GM03348 (cell line): ENCODE results near the gene ABHD2.
"Not testable (repeated sequence)": the region's sequence is repeated elsewhere in the genome, so short reads cannot be mapped to it uniquely, and the experiment has no call there.

Experiments used
- DNase-seq: peaks from one replicate; pipeline ENCODE4 v3.0.0; 2012; ENCODE audit warnings: low spot score

ABHD2 gene

GRCh38 chr15:89121414-89121813, 33.2 kb downstream of the ABHD2 start:
- DNase-seq = no peak

GRCh38 chr15:89122505-89123180, 34.4 kb downstream of the ABHD2 start:
- DNase-seq = no peak

- DNase-seq = peak; percentile 58
These were observed 34.9 kb downstream of the ABHD2 start for GRCh38 chr15:89123181-89123525.

- no peak for DNase-seq
These were observed 37.0 kb downstream of the ABHD2 start for GRCh38 chr15:89125088-89125826.

GRCh38 chr15:89126009-89126408, 37.8 kb downstream of the ABHD2 start:
- no peak for DNase-seq

- no peak for DNase-seq
These were observed 38.9 kb downstream of the ABHD2 start for GRCh38 chr15:89127054-89127702.

- DNase-seq = no peak
These were observed 40.3 kb downstream of the ABHD2 start for GRCh38 chr15:89128320-89129122.

GRCh38 chr15:89129123-89129815, 41.0 kb downstream of the ABHD2 start:
- peak; percentile 58 for DNase-seq

- no peak for DNase-seq
These were observed 41.5 kb downstream of the ABHD2 start for GRCh38 chr15:89129816-89130134.

- no peak for DNase-seq
These were observed 41.9 kb downstream of the ABHD2 start for GRCh38 chr15:89130201-89130600.

GRCh38 chr15:89131731-89132130, 43.5 kb downstream of the ABHD2 start:
- DNase-seq = no peak

GRCh38 chr15:89132611-89133507, 44.6 kb downstream of the ABHD2 start:
- no peak for DNase-seq

GRCh38 chr15:89135387-89136077, 47.3 kb downstream of the ABHD2 start:
- not testable (repeated sequence) for DNase-seq

GRCh38 chr15:89136078-89136806, 48.0 kb downstream of the ABHD2 start:
- DNase-seq = no peak

GRCh38 chr15:89136818-89137772, 48.8 kb downstream of the ABHD2 start:
- DNase-seq = peak; percentile 60

GRCh38 chr15:89137926-89138325, 49.7 kb downstream of the ABHD2 start:
- DNase-seq = no peak

GRCh38 chr15:89138999-89139612, 50.9 kb downstream of the ABHD2 start:
- no peak for DNase-seq
